Lower leg skin (tissue), 4 donors: Measurements from ENCODE around the gene CA5A. TPM values are rescaled to one million over a fixed set of nuclear protein-coding genes. Genes with fewer than 3 reads are reported as not detected.

Experiments
- DNase-seq, 2 donors: peaks; one replicate each; pipeline ENCODE4 v3.0.0-alpha.2; 2019; ENCODE audit warnings: low spot score in 2 of 2
- H3K4me3 ChIP-seq: fragments of 200-600 bp; sonication (generic); 2 replicates; pipeline ENCODE4 v1.5.1; 2017; ENCODE audit warnings: mild to moderate bottlenecking, low read depth; ENCODE audit not compliant: poor library complexity, severe bottlenecking
- POLR2A ChIP-seq, 2 donors: fragments of 450-650 bp; IDR thresholded peaks; one replicate each; pipeline ENCODE4 v1.6.1; 2016 to 2017; ENCODE audit warnings: antibody characterized with exemption in 2 of 2, mild to moderate bottlenecking in 1 of 2, moderate library complexity in 1 of 2
- WGBS, 2 donors: methylation state at CpG; one replicate each; pipeline ENCODE4 v1.1.5; 2018; 5-methylcytosine and 5-hydroxymethylcytosine counted together
- intact Hi-C: fragments of 100-400 bp; cut with DNase I; formaldehyde crosslinking; loops from one replicate; pipeline ENCODE4 v1.15.0; 2023; ENCODE audit warnings: low total_unique reads
- total RNA-seq, 4 donors: library from RNA; depleted of rRNA; stranded (reverse); fragments of >200 nt; gene quantifications; one replicate each; pipeline ENCODE4 v1.1.0, GENCODE V29; 2016
- TF ChIP-seq, protein P1 (sequence below), 3 donors: fragments of 450-650 bp; IDR thresholded peaks; one replicate each; pipeline ENCODE4 v1.5.1; 2016; ENCODE audit warnings: antibody characterized with exemption in 3 of 3, mild to moderate bottlenecking in 3 of 3, moderate library complexity in 2 of 3

Gene CA5A
- total RNA-seq, 4 donors from 2014 or later, result not detected

DNA sequence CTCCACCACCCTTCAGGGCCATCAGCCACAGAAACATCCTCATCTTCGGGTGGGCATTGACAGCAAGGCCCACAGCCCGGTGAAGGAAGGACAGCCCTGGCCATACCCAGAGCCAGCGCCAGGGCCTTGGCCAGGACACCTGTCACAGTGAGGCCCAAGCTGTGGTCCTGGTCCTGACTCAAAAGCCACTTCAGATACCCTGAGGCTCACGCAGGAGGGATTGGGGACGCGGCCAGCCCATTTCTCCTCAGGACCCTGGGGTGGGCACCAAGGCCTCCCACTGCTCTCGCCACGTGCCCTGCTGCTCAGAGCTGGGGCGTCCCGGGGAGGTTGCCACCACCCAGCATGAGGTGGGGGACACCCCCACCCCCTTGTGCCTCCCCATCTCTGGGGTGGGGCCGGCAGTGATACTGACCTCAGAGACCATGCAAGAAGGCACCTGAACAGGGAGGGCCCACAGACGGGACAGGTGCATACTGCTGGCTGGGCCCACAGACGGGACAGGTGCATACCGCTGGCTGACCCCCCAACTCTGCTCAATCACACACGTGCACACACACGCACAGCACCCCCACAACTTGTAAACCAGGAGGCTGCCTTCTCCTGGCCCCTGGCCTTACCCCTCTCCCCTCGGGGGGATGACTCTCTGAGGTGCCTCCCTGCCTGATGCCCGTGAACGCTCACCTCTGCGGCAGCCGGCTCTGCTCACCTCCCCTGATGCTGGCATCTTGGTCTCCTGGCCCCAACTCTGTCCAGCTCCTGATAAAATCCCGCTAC, 81.2 kb downstream of the CA5A start:
- WGBS, 2 donors, result 81% methylated on average over 12 to 14 of the region's 22 CpGs
- no peak for DNase-seq
- no peak overlapping the region for H3K4me3 ChIP-seq
- intact Hi-C loops, result no loop called here
- TF ChIP-seq POLR2A (IDR thresholded peaks at IDR 0.05), result no peak
- TF ChIP-seq, protein P1, sequence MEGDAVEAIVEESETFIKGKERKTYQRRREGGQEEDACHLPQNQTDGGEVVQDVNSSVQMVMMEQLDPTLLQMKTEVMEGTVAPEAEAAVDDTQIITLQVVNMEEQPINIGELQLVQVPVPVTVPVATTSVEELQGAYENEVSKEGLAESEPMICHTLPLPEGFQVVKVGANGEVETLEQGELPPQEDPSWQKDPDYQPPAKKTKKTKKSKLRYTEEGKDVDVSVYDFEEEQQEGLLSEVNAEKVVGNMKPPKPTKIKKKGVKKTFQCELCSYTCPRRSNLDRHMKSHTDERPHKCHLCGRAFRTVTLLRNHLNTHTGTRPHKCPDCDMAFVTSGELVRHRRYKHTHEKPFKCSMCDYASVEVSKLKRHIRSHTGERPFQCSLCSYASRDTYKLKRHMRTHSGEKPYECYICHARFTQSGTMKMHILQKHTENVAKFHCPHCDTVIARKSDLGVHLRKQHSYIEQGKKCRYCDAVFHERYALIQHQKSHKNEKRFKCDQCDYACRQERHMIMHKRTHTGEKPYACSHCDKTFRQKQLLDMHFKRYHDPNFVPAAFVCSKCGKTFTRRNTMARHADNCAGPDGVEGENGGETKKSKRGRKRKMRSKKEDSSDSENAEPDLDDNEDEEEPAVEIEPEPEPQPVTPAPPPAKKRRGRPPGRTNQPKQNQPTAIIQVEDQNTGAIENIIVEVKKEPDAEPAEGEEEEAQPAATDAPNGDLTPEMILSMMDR (IDR thresholded peaks at IDR 0.05), result no peak

DNA sequence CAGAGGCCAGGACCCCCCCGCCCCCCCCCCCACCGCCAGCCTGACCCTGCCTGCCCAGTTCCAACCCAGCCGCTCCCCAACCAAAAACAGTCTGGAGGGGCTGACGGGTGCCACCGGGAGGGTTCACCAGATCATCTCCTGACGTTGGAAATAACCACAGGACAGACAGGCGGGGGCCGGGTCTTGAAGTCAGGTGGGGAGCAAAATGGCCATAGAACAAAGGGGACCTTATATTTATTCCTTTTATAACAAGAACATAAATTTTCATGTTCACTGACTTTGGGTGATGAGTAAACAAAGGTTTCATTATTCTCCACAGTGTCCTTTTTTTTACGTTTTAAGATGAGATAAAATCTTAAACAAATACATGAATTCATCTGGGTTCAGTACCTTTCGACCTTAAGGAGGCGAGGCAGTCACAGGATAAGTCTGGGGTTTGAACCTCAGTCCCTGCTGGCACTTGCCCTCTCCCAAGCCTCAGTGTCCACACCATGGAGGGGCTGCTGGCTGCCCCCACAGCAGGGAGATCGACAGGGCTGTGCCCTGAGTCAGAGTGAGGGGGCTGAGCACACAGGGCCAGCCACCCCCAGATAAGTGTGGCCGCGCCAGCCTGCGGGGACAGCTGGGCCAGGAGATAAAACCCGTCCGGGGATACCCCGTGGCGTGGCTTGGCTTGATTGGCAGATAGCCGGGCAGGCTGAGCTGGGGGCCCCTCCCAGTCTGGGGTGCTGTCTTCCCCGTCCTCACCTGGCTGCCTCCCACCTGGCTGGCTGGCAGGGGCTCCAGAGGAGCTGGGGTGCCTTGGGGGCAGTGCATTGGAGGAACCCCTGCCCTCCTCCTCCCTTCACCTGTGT, 82.0 kb downstream of the CA5A start:
- H3K4me3 ChIP-seq, result no peak overlapping the region
- WGBS, 2 donors, result 45 to 55% methylated on average over 14 to 21 of the region's 21 CpGs
- no peak for DNase-seq
- TF ChIP-seq POLR2A (IDR thresholded peaks at IDR 0.05), result no peak
- TF ChIP-seq, protein P1 (IDR thresholded peaks at IDR 0.05), result no peak
- intact Hi-C loops, result no loop called here

DNA sequence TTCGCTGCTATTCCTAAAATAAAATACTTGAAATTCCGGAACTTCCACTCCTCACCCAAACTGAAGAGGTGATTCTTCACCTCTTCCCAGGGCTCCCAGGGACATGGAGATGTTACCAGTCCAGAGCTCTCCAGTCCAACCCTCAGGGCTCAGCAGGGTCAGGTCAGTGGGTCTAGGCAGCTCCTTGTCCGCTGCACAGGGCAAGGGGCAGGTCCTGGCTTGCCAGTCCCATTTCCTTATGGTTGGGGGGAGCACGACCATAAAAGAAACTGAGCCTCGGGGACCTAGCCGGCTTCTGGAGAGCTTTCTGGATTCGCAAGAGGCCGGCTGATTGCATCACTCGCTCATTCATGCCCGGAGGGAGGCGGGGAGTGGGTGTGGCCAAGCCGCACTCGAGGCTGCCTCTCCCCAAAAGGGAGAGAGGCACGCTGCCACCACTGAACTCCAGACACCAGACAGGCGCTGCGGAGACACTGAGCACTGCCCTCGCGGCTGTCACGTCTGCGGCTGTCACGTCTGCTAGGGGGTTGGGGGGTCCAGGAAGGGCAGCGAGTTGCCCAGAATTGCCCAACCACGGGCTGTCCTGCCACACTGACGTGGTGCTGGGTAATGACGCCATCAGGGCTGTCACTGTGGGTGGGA, 82.8 kb downstream of the CA5A start:
- TF ChIP-seq POLR2A (IDR thresholded peaks at IDR 0.05), result no peak
- TF ChIP-seq, protein P1 (IDR thresholded peaks at IDR 0.05), result no peak
- intact Hi-C loops, result no loop called here
- DNase-seq, result peak; percentile 94 to 99
- no peak overlapping the region for H3K4me3 ChIP-seq
- WGBS, 2 donors, result 4 to 6% methylated on average over 20 to 22 of the region's 25 CpGs

GRCh38 chr16:87851601-87852000, 84.7 kb downstream of the CA5A start:
- H3K4me3 ChIP-seq, result no peak overlapping the region
- intact Hi-C loops, result no loop called here
- 89 to 90% methylated on average over 9 to 21 of the region's 21 CpGs for WGBS, 2 donors
- no peak for DNase-seq
- no peak for TF ChIP-seq POLR2A (IDR thresholded peaks at IDR 0.05)
- TF ChIP-seq, protein P1 (IDR thresholded peaks at IDR 0.05), result no peak

GRCh38 chr16:87851141-87851587, 85.2 kb downstream of the CA5A start:
- H3K4me3 ChIP-seq, result no peak overlapping the region
- DNase-seq, result no peak
- intact Hi-C loops, result no loop called here
- TF ChIP-seq, protein P1 (IDR thresholded peaks at IDR 0.05), result no peak
- TF ChIP-seq POLR2A (IDR thresholded peaks at IDR 0.05), result no peak
- 82 to 88% methylated on average over 14 of the region's 14 CpGs for WGBS, 2 donors
